ENCODE measurements around the gene PROM2. TPM values are rescaled to one million over a fixed set of nuclear protein-coding genes. Genes with fewer than 3 reads are reported as not detected.

PROM2 gene
- total RNA-seq, 1 experiment from 2014 or later, result 3.1 TPM

GRCh38 chr2:95307036-95307435 is 32.8 kb downstream of the PROM2 start:
- Histone ChIP-seq H3K27me3 (ENCODE audit: insufficient read depth, low read length) (no peaks in the 10 kb centered on the region), H3K4me2 (ENCODE audit: insufficient read depth, insufficient read length, low read length) (no peak overlapping the region), H2BK5ac (ENCODE audit: insufficient read length, low read length) (no peak overlapping the region), H2AK5ac (ENCODE audit: insufficient read length, low read length) (no peak overlapping the region), H2BK12ac (ENCODE audit: insufficient read length, low read depth, low read length) (no peak overlapping the region), H3K79me2 (ENCODE audit: insufficient read depth, low read length) (no peaks in the 10 kb centered on the region), H2BK20ac (ENCODE audit: low read depth, low read length, poor library complexity, severe bottlenecking) (no peak overlapping the region), H3T11ph (ENCODE audit: low read length) (no peak overlapping the region), H4K91ac (ENCODE audit: insufficient read length, low read depth, low read length) (no peak overlapping the region), H2BK120ac (ENCODE audit: low read depth, low read length, poor library complexity, severe bottlenecking) (no peak overlapping the region), H3K56ac (ENCODE audit: insufficient read length, low read depth, low read length) (no peak overlapping the region), H4K20me1 (ENCODE audit: control insufficient read depth, insufficient read depth, insufficient read length) (no peaks in the 10 kb centered on the region), H3K18ac (ENCODE audit: insufficient read length, low read depth, low read length) (no peak overlapping the region), H4K5ac (ENCODE audit: insufficient read length, low read depth, low read length) (no peak overlapping the region), H3K4me1 (ENCODE audit: insufficient read depth, low read length) (no peaks in the 10 kb centered on the region), H3K4ac (ENCODE audit: low read depth, low read length) (no peak overlapping the region), H3K79me1 (ENCODE audit: insufficient read depth, low read depth, low read length, poor library complexity, severe bottlenecking) (no peaks in the 10 kb centered on the region), H2BK15ac (ENCODE audit: low read depth, low read length) (no peak overlapping the region), H4K8ac (replicated peaks; ENCODE audit: insufficient read length, low read depth, low read length) (no peak overlapping the region), H3K9me3 (ENCODE audit: control insufficient read depth, low read depth, low read length) (no peaks in the 10 kb centered on the region), H3K23me2 (ENCODE audit: insufficient read length, low read depth, low read length, poor library complexity, severe bottlenecking) (no peaks in the 10 kb centered on the region), H3K23ac (ENCODE audit: insufficient read length, low read depth, low read length) (no peak overlapping the region), H3K27ac (ENCODE audit: insufficient read length, low read depth, low read length) (no peak overlapping the region), H3K14ac (ENCODE audit: insufficient read depth, low read length) (no peak overlapping the region), H3K9ac (ENCODE audit: extremely low read depth, insufficient read length, low read length) (no peak overlapping the region), H2AFZ (ENCODE audit: low read length) (no peak overlapping the region)
- H3K36me3 Mint-ChIP-seq (ENCODE audit: insufficient read depth in 1 of 3, low read depth in 3 of 3), result no peaks in the 10 kb centered on the region
- no peaks in the 10 kb centered on the region; the same call in 1 of the 2 replicates for H3K27me3 Mint-ChIP-seq (ENCODE audit: low read depth)
- H3K27ac Mint-ChIP-seq, result no peak overlapping the region; a peak in 1 of 7 replicates
- no peak for DNase-seq
- peaks cover 8 to 16% of the 10 kb centered on the region in 2 experiments; a peak in 3 of 4 replicates for H3K4me1 Mint-ChIP-seq
- TF ChIP-seq CTCF (conservative IDR thresholded peaks at IDR 0.05), result peak; percentile 16; the same call in 2 of the 3 replicates
- H3K9me3 Mint-ChIP-seq, result no peaks in the 10 kb centered on the region; a peak in 1 of 5 replicates
- H3K4me3 Mint-ChIP-seq, result no peak overlapping the region
- no CpG with 5 or more reads among the region's 5 CpGs for WGBS (ENCODE audit: extremely low coverage, insufficient read length, low lambda C conversion rate)
